Measurements from ENCODE around the gene PTPRG.

PTPRG gene

DNA sequence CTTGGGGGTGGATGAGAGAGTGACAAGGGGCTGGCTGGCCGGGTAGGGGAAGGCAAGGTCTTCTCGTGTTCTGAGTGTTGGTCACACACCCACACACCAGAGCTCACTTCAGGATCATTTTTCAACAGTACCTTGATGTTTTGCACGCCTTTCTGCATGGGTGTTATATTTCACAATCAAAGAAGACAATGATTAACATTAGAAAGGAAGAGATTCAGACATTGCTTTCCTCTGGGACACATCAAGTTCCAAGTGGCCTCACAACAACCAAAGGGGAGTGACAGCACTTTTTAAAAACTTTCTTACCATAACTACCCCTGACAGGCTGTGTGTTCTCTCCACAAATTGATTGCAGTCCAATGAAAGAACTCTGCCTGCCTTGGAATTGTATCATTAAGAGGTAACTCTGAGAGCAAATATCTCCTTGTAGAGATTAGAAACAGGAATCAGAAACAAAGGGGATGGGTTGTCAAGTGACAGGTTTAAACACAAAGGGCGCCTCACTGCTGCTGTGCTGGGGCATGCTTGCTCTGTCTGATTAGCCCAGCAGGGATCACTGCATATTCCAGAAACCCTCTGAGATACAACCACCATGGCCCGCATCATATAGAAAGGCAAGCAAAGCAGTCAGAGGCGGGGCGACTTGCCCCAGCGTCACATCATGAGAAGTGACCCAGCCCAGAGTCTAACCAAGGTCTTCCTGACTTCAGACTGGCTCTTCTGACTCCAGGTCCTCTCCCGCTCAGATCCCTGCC lies 581.1 kb downstream of the PTPRG start:
- no peak for DNase-seq

- DNase-seq, result no peak
These were observed 582.6 kb downstream of the PTPRG start for GRCh38 chr3:62143843-62144450.

GRCh38 chr3:62144482-62144881 lies 583.1 kb downstream of the PTPRG start:
- no peak for DNase-seq

DNA sequence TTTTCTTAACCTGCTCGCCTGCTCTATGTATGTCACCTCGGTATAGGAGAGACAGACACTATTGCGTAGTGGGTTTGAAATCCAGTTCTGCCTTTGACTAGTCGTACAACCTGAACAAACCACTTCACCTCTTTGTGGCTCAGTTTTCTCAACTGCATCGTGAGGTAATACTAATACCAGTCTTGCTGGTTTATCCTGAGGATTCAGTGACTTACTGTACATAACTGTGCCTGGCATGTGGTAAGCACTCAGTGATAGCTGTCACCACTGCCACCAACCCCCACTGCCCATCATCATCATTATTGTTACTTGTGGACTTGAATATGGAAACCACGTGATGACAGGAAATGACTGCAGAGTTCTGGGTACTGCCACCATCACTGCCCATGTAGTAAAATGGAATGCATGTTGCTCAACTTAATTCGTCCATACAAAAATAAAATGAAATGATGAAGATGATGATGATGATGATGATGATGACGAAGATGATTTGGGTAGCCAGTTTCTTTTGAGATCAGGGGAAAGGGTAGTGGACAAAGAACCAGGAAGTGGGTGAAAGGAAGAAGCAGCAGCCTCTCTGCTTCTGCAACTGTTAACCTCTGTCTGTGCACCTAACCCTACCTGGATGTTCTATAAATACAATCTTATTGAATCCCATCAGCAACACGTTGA lies 583.9 kb downstream of the PTPRG start:
- DNase-seq, result no peak

DNA sequence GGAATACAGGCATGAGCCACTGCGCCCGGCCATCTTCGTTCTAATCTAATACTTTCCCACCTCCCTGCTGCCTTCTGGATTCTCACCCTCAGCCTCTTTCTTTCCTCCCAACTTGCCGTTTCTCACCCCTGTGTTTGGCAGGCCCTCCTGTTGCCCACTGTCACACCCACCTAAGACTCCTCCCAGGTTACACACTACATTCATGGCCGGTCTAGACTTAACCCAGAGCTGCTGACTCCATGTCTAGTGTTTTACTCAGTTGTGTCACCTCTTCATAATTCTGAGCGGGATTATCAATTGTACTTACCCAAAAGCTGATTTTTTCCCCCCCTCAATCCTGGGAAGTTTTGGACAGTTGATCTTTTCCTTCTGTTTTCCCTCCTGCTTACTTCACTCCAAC lies 588.2 kb downstream of the PTPRG start:
- no peak for DNase-seq

DNA sequence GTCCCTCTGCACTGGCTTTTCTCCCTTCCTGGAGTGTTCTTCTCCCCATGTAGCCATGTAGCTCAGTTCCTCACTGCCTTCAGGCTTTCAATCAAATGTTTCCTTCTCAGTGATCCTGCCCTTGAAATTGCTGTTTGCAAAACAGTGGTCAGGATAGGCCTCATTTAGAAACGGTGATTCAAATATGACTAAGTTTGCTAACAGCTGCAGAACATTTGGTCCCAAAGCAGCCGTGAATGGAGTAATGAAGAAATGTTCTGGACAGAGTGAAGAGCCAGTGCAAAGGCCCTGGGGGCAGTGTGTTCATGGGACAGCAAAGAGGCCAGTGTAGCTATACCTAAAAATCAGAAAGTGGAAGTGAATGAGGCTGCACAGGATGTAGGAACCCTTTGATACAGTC lies 588.6 kb downstream of the PTPRG start:
- DNase-seq, result no peak

GRCh38 chr3:62151591-62151990 lies 590.2 kb downstream of the PTPRG start:
- DNase-seq, result no peak

DNA sequence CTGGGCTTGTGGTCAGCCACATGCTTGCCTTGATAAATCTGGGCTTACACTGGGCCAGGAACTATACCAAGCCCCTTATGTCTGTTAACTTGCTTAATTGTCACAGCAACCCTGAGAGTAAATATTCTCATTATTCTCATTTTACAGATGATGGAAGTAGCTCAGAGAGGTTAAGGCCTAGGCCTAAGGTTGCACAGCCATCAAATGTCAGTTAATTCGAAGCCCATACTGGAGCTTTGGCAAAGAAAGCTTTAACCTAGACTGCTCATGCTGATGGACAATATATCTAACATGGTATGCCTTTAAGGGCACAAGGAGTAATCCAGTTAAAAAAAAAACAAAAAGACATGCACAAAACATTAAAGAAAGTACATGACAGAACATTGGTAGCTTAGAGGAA lies 591.9 kb downstream of the PTPRG start:
- DNase-seq, result no peak

DNA sequence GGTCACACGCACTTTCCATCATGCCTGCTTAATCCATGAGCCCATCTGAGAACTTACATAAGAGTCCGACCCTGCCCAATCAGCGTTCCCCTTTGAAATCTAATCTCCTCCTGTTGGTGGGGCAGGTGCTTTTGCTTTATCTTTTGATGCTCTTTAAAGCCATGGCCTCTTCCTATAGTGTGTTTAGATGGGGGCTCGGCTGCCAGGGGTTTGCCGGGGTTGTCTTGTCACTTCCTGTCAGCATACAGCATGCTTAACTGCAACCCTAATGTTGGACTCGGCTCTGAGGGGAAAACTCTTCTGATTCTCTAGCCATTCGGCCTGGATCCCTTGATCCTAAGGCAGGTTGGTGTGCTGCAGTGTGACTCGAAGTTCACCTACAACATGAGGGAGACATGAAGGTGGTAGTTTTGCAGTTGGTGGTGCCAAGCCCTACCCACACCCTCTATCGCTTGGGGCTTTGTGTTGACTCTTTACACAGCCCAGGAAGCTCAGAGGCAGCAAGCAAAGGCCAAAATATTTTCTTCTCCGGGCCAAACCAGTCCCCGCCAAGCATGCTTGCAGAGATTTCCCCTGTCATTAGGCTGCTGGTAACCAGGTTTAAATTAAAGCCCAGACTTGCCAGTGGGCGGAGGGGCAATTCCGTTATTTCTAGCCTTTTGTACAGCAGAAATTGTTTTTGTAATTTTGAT lies 593.2 kb downstream of the PTPRG start:
- DNase-seq, result no peak

GRCh38 chr3:62159056-62159708 lies 597.8 kb downstream of the PTPRG start:
- DNase-seq, result no peak

GRCh38 chr3:62159709-62160092 lies 598.3 kb downstream of the PTPRG start:
- no peak for DNase-seq

- DNase-seq, result no peak
These were observed 600.0 kb downstream of the PTPRG start for GRCh38 chr3:62161371-62161770.

- no peak for DNase-seq
These were observed 602.8 kb downstream of the PTPRG start for GRCh38 chr3:62164196-62164595.

GRCh38 chr3:62164746-62165145 lies 603.4 kb downstream of the PTPRG start:
- no peak for DNase-seq

DNA sequence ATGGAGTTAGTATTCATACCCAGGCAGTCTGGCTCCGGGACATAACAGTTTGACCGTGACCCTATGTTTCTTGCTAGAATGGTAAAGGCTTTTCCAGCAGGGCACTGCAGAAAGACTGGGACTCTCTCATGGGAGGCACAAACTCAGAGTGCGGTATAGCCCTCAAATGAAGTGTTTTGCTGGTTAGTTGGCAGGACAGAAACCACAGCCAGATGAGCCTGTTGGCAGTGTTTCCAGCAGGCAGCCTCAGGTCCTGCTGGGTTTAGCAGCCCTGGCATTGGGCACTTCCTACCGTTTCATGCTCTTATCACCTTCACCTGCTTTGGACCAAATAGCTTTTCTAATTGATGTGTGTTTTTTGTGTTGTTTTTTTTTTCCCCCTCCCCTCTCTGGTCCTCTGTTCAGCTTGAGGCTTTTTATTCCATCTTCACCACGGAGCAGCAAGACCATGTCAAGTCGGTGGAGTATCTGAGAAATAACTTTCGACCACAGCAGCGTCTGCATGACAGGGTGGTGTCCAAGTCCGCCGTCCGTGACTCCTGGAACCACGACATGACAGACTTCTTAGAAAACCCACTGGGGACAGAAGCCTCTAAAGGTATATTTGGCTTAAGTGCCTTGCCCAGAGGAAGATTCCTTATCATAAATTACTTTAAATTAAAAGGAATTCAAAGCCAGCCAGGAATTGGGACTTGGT lies 606.3 kb downstream of the PTPRG start:
- DNase-seq, result no peak

GRCh38 chr3:62168356-62168755 lies 607.0 kb downstream of the PTPRG start:
- no peak for DNase-seq

- DNase-seq, result no peak
These were observed 608.7 kb downstream of the PTPRG start for GRCh38 chr3:62169906-62170660.

DNA sequence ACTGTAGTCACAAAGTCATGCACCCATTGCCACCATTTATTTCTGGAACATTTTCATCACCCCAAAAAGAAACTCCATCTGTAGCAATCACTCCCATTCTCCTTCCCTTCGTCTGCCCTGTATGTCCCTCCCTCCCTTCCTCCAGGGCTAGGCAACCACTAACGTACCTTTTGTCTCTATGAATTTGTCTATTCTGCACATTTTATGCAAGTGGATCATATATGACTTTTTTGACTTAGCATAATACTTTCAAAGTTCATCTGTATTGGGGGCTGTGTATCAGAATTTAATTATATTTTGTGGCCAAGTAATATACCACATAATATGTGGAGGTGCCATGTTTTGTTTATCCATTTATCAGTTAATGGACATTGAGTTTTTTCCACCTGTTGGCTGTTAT lies 610.4 kb downstream of the PTPRG start:
- DNase-seq, result no peak

DNA sequence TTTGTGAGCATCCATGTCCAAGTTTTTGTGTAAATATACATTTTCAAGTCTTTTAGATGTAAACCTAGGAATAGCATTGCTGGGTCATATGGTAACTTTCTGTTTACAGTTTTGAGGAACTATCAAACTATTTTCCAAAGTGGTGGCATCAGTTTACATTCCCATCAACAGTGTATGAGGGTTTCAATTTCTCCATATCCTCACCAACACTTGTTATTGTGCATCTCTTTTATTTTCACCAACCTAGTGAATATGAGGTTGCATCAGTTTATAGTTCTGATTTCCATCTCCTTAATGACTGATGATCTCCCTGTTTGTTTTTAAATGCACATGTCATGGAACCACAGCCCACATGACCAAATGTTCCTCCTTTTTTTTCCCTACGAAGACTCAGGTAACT lies 610.8 kb downstream of the PTPRG start:
- DNase-seq, result no peak

DNA sequence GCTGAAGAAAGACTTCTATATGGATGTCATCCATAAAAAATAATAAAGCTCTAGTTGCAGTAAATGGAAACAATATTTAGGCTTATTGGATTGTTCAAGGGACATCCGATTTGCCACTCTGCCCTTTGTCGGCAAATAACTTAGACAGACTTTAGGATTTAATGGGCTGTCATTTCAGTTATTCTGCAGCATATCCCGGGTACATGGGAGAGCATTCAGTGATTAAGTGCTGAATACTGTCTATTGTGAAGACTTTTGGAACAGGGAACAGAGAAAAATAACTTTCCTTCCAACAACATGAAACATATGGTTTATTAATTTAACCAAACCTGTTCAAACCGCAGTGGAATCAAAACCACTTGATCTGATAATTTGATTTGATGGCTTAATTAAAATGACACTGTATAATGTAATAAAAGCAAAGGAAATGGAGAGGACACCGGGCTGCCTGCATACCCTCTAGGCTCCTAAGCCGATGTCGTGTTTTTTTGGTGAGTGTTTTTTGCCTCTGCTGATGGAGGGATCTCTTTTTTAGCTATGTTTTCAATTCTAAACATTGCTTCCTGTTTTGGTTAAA lies 612.7 kb downstream of the PTPRG start:
- no peak for DNase-seq

GRCh38 chr3:62175161-62175560 lies 613.8 kb downstream of the PTPRG start:
- DNase-seq, result no peak
